Activated naive CD8-positive, alpha-beta T cell treated with anti-CD3 and anti-CD28 coated beads for 36 hours (primary cell): ENCODE results near the gene TAF9. TPM values are rescaled to one million over a fixed set of nuclear protein-coding genes. Genes with fewer than 3 reads are reported as not detected.
"Not testable (repeated sequence)": the region's sequence is repeated elsewhere in the genome, so short reads cannot be mapped to it uniquely, and the experiment has no call there.

Source experiments
- DNase-seq: peaks from one replicate; pipeline ENCODE4 v3.0.0; 2021
- H3K27ac Mint-ChIP-seq: one replicate; pipeline ENCODE4 v1.8.0; 2022; ENCODE audit warnings: mild to moderate bottlenecking, moderate library complexity, mixed read lengths
- H3K27me3 Mint-ChIP-seq: one replicate; pipeline ENCODE4 v1.8.0; 2022; ENCODE audit warnings: mild to moderate bottlenecking, mixed read lengths
- H3K36me3 Mint-ChIP-seq: one replicate; pipeline ENCODE4 v1.8.0; 2021; ENCODE audit warnings: mild to moderate bottlenecking, mixed read lengths
- H3K4me1 Mint-ChIP-seq: one replicate; pipeline ENCODE4 v1.8.0; 2021; ENCODE audit warnings: mixed read lengths
- H3K4me3 Mint-ChIP-seq: one replicate; pipeline ENCODE4 v1.8.0; 2022; ENCODE audit warnings: mild to moderate bottlenecking, moderate library complexity, mixed read lengths
- H3K9me3 Mint-ChIP-seq: one replicate; pipeline ENCODE4 v1.8.0; 2022; ENCODE audit warnings: mixed read lengths
- total RNA-seq, 2 experiments: library from RNA; stranded (reverse); gene quantifications; one replicate each; pipeline ENCODE4 v1.2.3, GENCODE V29; 2021

TAF9 gene
- total RNA-seq, 2 experiments from 2014 or later = 94.1 to 99.3 TPM

DNA sequence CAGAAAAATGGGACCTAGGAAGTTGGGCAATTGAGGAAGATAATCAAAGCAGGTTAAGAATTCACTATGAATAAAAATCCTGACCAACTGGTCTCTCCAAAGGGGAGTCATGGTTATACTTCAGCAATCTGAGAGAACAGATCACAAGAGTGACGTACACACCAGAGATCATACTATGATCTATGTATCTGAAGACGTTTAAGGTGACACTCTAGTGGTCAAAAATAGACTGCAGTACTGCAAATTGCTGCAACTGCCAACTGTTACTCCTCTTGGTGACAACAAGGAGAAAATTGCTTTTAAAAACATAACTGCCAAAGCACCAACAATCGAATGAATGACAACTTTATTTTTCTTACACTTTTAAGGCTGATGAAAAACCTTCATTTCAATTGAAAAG lies 4.9 kb downstream of the TAF9 start:
- no peak overlapping the region for H3K4me3 Mint-ChIP-seq

DNA sequence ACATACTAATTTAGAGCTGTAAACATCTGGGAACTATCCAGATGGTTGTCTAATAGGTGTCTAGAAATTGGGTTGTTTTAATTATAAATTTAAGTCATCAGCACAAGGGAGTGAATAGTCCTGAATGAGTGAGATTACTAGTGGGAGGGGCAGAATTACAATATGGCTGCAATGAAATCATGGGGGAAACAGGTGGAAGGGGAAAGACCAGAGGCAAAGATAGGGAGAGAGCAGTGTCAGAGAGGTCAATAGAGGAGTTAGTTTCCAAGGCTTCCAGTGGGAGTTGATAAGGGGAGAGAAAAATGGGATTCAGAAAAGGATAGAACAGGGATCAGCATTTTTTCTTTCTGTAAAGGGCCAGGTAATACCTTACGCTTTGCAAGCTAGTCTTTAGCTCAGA lies 8.9 kb downstream of the TAF9 start:
- DNase-seq = no peak
- H3K27me3 Mint-ChIP-seq = no peaks in the 10 kb centered on the region
- no peak overlapping the region for H3K27ac Mint-ChIP-seq
- H3K4me1 Mint-ChIP-seq = peaks cover 31% of the 10 kb centered on the region
- H3K4me3 Mint-ChIP-seq = no peak overlapping the region
- peaks cover 36% of the 10 kb centered on the region for H3K36me3 Mint-ChIP-seq
- H3K9me3 Mint-ChIP-seq = no peaks in the 10 kb centered on the region

More for the DNA sequence above, 4.9 kb downstream of the TAF9 start:
- no peaks in the 10 kb centered on the region for H3K9me3 Mint-ChIP-seq
- H3K27me3 Mint-ChIP-seq = no peaks in the 10 kb centered on the region
- no peak for DNase-seq
- peaks cover 42% of the 10 kb centered on the region for H3K36me3 Mint-ChIP-seq
- H3K4me1 Mint-ChIP-seq = peaks cover 33% of the 10 kb centered on the region
- H3K27ac Mint-ChIP-seq = peak overlapping the region; percentile 59

DNA sequence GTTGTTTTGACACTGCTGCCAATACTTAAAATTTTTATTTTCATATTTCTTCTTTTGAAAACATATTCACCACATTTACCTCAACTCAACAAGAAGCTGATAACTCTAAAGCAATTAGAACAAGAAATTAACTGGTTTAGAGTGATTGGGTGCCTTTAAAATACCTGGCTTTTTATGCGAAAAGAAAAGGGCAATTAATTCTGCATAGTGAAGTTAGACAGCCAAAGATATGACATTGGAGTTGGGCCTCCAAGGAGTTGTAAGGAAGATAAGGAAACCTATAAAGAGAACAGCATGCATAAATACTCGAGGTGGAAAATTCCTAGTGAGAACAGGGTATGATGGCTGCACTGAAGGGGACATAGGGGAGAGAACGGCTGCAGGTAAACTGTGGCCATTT lies 9.6 kb downstream of the TAF9 start:
- Mint-ChIP-seq H3K4me3 (no peak overlapping the region), H3K4me1 (peaks cover 25% of the 10 kb centered on the region), H3K27ac (no peak overlapping the region), H3K27me3 (no peaks in the 10 kb centered on the region), H3K36me3 (peaks cover 29% of the 10 kb centered on the region), H3K9me3 (no peaks in the 10 kb centered on the region)
- no peak for DNase-seq

DNA sequence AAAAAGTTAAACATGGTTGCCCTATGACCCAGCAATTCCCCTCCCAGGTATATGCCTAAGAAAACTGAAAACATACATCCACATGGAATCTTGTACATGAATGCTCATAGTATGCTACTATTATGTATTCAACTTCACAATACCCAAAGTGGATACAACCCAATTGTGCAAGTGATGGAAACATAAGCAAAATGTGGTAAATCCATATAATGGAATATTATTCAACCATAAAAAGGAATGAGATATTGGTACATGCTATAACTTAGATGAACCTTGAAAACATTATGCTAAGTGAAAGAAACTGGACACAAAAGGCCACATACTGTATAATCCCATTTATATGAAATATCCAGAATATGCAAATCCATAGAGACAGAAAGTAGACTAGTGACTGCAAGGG lies 18.7 kb downstream of the TAF9 start:
- H3K4me3 Mint-ChIP-seq = no peak overlapping the region
- DNase-seq = no peak
- H3K36me3 Mint-ChIP-seq = peaks cover 19% of the 10 kb centered on the region
- no peak overlapping the region for H3K27ac Mint-ChIP-seq
- H3K4me1 Mint-ChIP-seq = no peaks in the 10 kb centered on the region
- H3K27me3 Mint-ChIP-seq = no peaks in the 10 kb centered on the region
- H3K9me3 Mint-ChIP-seq = no peaks in the 10 kb centered on the region

DNA sequence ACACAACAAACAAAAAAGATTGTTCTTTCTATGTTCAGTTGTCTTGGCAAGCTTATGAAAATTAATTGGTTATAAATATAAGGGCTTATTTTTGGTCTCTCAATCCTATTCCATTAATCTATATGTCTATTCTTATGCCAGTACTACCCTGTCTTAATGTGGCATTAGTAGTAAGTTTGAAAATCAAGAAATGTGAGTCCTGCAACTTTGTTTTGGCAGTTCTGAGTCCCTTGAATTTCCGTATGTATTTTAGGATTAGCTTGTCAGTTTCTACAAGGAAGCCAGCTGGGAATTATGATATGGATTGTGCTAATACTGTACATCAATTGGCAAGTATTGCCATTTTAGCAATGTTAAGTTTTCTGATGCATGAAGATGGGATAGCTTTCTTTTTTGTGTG lies 26.2 kb downstream of the TAF9 start:
- H3K36me3 Mint-ChIP-seq = peaks cover 1% of the 10 kb centered on the region
- no peaks in the 10 kb centered on the region for H3K9me3 Mint-ChIP-seq
- no peaks in the 10 kb centered on the region for H3K4me1 Mint-ChIP-seq

DNA sequence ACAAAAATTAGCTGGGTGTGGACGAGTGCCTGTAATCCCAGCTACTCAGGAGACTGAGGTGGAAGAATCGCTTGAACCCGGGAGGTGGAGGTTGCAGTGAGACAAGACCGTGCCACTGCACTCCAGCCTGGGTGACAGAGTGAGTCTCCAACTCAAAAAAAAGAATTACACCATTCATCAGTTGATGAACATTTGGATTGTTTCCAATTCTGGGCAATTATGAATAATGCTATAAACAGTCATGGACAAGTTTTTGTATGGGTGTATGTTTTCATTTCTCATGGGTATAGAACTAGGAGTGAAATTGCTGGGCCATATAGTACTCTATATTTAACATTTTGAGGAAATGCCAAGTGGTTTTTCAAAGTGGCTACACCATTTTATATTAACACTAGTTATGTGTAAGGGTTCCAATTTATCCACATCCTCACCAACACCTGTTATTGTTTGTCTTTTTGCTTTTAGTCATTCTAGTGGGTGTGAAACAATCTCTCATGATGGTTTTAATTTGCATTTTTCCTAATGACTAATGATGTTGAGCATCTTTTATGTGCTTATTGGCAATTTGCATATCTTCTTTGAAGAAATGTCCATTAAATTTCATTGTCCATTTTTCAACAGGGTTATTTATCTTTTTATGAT lies 27.7 kb downstream of the TAF9 start:
- Mint-ChIP-seq H3K4me3 (no peak overlapping the region), H3K9me3 (no peaks in the 10 kb centered on the region), H3K4me1 (no peaks in the 10 kb centered on the region), H3K36me3 (peaks cover 1% of the 10 kb centered on the region), H3K27ac (no peak overlapping the region), H3K27me3 (no peaks in the 10 kb centered on the region)
- no peak for DNase-seq

More for the DNA sequence above, 26.2 kb downstream of the TAF9 start:
- Mint-ChIP-seq H3K27me3 (no peaks in the 10 kb centered on the region), H3K27ac (no peak overlapping the region), H3K4me3 (no peak overlapping the region)
- DNase-seq = no peak

DNA sequence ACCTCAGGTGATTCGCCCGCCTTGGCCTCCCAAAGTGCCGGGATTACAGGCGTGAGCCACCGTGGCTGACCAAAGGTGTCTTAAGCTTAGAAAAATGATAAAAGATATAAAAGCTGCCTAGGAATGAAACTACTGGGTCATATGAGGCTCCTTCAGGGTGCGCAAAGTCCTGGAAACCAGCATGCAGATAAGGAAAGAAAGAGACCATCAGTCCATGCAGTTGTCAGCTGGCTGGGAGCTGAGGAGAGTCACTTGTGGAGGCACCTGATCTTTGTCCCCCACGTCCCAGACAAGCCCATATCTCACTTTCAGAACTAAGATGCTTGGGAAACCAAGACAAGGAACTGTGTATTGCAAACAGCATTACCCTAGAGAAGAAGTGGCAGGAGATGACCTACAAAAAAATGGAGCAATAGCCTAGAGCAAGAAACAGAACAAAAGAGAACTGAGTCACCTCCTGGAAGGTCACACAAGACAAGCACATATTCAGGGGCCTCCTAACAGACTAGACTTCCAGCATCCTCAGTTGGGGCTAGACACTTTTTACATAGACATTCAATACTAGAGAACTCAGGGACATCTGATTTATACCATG lies 33.9 kb downstream of the TAF9 start:
- no peak overlapping the region for H3K4me3 Mint-ChIP-seq
- H3K27ac Mint-ChIP-seq = no peak overlapping the region
- DNase-seq = no peak
- peaks cover 5% of the 10 kb centered on the region for H3K36me3 Mint-ChIP-seq
- peaks cover 2% of the 10 kb centered on the region for H3K9me3 Mint-ChIP-seq
- H3K27me3 Mint-ChIP-seq = peaks cover 2% of the 10 kb centered on the region
- peaks cover 10% of the 10 kb centered on the region for H3K4me1 Mint-ChIP-seq

DNA sequence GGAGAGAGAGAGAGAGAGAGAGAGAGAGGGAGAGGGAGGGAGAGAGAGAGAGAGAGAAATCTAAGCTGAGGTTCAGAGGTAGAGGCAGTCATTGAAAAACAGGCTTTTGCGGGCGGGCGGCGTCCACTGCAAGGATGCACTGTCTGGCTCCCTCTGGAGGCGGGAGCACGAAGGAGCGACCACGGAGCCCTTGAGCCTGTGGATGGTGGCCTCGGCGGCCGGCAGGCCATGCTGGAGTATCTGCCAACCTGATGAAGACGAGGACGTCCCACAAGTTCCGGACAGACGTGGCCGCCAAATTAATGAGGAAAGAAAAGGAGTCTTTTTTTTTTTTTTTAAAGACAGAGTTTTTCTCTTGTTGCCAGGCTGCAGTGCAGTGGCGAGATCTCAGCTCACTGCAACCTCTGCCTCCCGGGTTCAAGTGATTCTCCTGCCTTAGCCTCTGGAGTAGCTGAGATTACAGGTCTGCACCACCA lies 34.5 kb downstream of the TAF9 start:
- H3K36me3 Mint-ChIP-seq = peaks cover 5% of the 10 kb centered on the region
- peaks cover 2% of the 10 kb centered on the region for H3K27me3 Mint-ChIP-seq
- H3K4me1 Mint-ChIP-seq = peaks cover 10% of the 10 kb centered on the region
- H3K4me3 Mint-ChIP-seq = no peak overlapping the region
- no peak overlapping the region for H3K27ac Mint-ChIP-seq
- H3K9me3 Mint-ChIP-seq = peaks cover 2% of the 10 kb centered on the region
- peak; percentile 79 for DNase-seq

DNA sequence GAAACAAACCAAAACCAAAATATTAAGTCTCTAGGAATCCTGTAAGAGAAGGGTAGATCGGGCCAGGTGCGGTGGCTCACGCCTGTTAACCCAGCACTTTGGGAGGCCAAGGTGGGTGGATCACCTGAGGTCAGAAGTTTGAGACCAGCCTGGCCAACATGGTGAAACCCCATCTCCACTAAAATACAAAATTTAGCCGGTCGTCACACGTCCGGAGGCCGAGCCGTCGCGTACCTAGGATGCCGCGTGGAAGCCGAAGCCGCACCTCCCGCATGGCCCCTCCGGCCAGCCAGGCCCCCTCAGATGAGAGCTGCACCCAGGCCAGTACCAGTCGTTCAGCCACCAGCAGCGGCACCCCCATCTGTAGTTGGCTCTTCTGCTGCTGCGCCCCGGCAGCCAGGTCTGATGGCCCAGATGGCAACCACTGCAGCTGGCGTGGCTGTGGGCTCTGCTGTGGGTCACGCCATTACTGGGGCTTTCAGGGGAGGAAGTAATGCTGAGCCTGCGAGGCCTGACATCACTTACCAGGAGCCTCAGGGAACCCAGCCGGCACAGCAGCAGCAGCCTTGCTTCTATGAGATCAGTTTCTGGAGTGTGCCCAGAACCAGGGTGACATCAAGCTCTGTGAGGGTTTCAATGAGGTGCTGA lies 35.5 kb downstream of the TAF9 start:
- H3K4me3 Mint-ChIP-seq, DNase-seq, H3K27ac Mint-ChIP-seq, H3K27me3 Mint-ChIP-seq, H3K9me3 Mint-ChIP-seq, H3K36me3 Mint-ChIP-seq: not testable (repeated sequence)
- peaks cover 10% of the 10 kb centered on the region for H3K4me1 Mint-ChIP-seq

DNA sequence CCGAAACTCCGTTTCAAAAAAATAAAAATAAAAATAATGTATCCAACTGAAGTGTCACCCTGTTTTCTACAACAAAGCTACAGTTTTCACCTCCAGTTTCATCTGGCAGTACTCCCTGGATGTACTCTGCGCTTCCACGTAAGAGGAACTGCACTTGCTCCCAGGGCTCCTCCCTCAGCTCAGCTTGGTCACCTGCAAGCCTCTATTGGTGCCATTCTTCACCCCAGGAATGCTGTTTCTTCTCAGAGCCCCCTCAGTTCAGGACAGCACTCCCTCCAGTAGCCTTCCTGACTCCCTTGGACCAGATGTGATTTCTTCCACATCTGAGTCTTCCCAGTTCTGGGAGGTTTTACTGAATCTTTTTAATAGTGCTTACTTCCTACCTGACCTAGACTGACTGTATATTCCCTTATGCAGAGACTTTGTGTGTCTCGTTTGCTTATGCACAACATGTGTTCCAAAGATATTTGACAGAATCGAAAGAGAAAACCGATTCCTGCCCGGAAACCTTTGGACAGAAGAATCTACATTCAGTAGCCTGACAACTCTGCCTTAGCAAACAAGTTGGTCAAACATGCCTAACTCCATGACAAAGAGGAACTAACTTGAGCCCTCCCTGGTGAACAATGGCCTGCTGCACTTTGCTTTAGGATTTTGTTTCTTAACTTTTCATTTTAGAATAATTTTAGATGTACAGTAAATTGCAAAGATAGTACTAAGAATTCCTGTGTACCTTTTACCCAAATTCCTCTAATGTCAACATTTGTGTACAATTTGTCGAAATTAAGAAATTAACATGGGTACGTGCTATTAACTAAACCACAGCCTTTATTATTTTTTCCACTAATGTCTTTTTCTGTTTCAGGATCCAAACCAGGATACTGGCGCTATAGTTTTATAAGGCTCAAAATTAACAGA lies 37.5 kb downstream of the TAF9 start:
- Mint-ChIP-seq H3K27me3 (peaks cover 2% of the 10 kb centered on the region), H3K36me3 (peaks cover 5% of the 10 kb centered on the region), H3K27ac (peak overlapping the region; percentile 45), H3K4me1 (peaks cover 10% of the 10 kb centered on the region), H3K4me3 (peak overlapping the region; percentile 86), H3K9me3 (peaks cover 2% of the 10 kb centered on the region)
- DNase-seq = no peak

DNA sequence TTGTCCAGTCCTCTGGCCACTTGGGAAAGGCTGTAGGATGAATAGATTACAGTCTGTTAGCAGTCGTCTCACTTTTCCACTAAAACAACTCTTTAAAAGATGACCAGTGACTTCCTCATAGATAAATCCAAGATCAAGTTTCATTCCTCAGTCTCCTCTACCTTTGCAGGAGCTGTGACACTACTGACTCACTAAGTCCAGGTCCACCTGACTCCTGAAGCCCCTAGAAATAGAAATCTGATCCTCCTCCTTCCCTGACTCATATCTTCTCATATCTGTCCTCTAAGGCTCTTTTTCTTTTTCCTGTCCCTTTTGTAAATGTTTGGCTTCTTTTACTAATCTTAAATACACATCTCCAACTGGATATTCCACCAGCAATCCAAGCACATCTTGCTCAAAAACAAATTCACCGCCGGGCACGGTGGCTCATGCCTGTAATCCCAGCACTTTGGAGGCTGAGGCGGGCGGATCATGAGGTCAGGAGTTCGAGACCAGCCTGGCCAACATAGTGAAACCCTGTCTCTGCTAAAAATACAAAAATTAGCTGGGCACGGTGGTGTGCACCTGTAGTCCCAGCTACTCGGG lies 39.3 kb downstream of the TAF9 start:
- H3K9me3 Mint-ChIP-seq = peaks cover 2% of the 10 kb centered on the region
- no peak overlapping the region for H3K4me3 Mint-ChIP-seq
- peaks cover 5% of the 10 kb centered on the region for H3K36me3 Mint-ChIP-seq
- no peak overlapping the region for H3K27ac Mint-ChIP-seq
- DNase-seq = no peak
- H3K27me3 Mint-ChIP-seq = no peaks in the 10 kb centered on the region
- peaks cover 12% of the 10 kb centered on the region for H3K4me1 Mint-ChIP-seq

DNA sequence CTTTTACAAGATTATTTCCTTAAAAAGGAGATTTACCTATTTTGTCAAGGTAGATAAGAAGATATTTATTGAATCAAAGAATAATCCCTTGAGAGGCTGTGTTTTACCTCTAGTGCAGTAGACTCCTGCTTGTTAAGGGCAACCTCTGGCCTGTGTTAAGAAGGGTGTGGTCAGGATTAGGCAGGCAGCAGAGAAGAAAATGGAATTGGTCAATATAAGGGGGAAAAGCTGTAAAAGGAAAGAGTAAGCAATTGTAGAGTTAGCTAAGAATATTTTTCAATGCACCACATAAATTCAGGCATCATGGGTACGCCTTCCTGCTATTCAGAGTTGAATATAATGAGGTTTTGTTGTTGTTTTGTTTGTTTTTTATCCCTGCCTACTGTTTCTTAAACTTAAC lies 43.0 kb downstream of the TAF9 start:
- H3K36me3 Mint-ChIP-seq = no peaks in the 10 kb centered on the region
- H3K27ac Mint-ChIP-seq = no peak overlapping the region
- H3K27me3 Mint-ChIP-seq = no peaks in the 10 kb centered on the region
- H3K4me3 Mint-ChIP-seq = no peak overlapping the region
- H3K9me3 Mint-ChIP-seq = no peaks in the 10 kb centered on the region
- no peak for DNase-seq
- peaks cover 2% of the 10 kb centered on the region for H3K4me1 Mint-ChIP-seq

DNA sequence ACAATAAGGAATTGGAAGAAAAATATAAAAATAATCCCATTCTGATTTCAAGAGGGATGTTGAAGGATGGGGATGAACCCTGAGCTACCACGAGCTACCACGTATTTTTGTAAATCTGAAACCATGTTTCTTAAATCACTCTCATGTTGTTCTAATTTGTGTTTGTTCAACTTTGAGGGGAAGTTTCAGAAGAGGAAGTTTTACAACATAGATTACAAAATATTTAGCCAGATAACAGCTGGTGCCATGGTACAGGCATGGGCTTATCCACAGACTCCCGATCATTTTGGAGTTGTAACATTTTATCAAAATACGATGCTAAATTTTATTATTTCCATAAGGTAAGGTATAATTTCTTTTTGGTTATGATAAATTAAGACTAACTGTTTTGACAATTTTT lies 51.9 kb downstream of the TAF9 start:
- Mint-ChIP-seq H3K4me3 (no peak overlapping the region), H3K4me1 (no peaks in the 10 kb centered on the region), H3K9me3 (no peaks in the 10 kb centered on the region), H3K27ac (no peak overlapping the region), H3K27me3 (no peaks in the 10 kb centered on the region), H3K36me3 (peaks cover 20% of the 10 kb centered on the region)
- DNase-seq = no peak

DNA sequence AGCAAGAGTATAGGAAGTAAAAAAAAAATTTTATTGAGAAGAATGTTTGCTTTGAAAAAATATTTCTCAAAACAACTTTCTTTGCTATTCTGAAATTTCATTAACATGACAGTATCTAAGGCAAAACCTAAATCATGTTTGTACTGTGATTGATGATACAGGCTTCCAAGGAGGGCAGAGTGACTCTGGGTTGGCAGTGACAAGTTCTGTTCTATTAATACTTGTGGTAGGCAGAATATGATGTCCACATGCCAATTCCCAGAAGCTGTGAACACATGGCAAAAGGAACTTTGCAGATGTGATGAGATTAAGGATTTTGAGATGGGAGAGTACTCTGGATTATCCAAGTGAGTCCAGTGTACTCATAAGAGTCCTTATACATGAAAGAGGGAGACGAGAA lies 53.3 kb downstream of the TAF9 start:
- no peaks in the 10 kb centered on the region for H3K27me3 Mint-ChIP-seq
- no peak for DNase-seq
- no peak overlapping the region for H3K27ac Mint-ChIP-seq
- H3K36me3 Mint-ChIP-seq = peaks cover 24% of the 10 kb centered on the region
- no peaks in the 10 kb centered on the region for H3K9me3 Mint-ChIP-seq
- H3K4me3 Mint-ChIP-seq = no peak overlapping the region
- no peaks in the 10 kb centered on the region for H3K4me1 Mint-ChIP-seq
